Mononuclear cell (primary cell): ENCODE data around the gene PLAU. TPM values are rescaled to one million over a fixed set of nuclear protein-coding genes. Genes with fewer than 3 reads are reported as not detected.
"Not testable (repeated sequence)": the region's sequence is repeated elsewhere in the genome, so short reads cannot be mapped to it uniquely, and the experiment has no call there.

Experiments used
- H3K27me3 ChIP-seq: 2 replicates; pipeline ENCODE4 v1.6.0; 2011; ENCODE audit warnings: low read length, control low read depth; ENCODE audit not compliant: insufficient read depth
- H3K4me1 ChIP-seq: 2 replicates; pipeline ENCODE4 v1.5.1; 2011; ENCODE audit warnings: mild to moderate bottlenecking, low read length, control low read depth; ENCODE audit not compliant: insufficient read depth
- H3K4me3 ChIP-seq: 2 replicates; pipeline ENCODE4 v1.5.1; 2011; ENCODE audit warnings: mild to moderate bottlenecking, low read length, moderate library complexity
- H3K9me3 ChIP-seq: 2 replicates; pipeline ENCODE4 v1.5.1; 2011; ENCODE audit warnings: low read depth, mild to moderate bottlenecking, control low read depth, low read length
- total RNA-seq: library from RNA; depleted of rRNA; stranded (reverse); fragments of >200 nt; gene quantifications from one replicate; pipeline ENCODE4 v1.2.3, GENCODE V29; 2012

PLAU gene
- total RNA-seq, 1 donor, result 9.7 TPM

DNA sequence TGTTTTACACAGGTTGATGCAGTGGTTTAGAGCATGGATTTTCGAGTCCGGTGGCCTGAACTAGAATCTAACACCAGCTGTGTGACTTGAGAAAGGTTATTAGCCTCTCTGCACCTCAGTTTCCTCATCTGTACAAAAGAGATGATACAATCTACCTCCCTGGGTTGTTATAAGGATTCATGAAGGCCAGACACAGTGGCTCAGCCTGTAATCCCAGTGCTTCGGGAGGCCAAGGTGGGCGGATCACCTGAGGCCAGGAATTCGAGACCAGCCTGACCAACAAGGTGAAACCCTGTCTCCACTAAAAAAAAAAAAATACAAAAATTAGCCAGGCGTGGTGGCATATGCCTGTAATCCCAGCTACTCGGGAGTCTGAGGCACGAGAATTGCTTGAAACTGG is 8.5 kb downstream of the PLAU start:
- H3K27me3 ChIP-seq, H3K4me3 ChIP-seq, H3K9me3 ChIP-seq: not testable (repeated sequence)

DNA sequence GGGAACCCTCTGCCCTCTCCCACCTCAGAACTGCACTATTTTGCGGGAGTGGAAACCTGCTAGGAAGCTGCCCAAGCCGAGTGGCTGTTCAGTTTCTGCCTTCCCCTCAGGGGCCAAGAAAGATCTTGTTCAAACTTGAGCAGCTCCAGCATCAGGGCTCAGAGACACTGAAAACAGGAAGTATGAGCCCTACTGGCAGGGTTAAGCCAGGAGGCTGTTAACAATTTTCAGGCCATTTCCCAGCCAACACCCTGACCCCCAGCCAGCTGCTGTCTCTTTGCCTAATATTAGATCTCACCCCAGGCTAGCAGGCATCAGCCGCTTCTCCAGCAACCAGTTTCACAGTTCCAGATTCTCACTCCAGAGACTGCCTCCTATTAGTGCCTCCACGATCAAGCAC is 9.2 kb downstream of the PLAU start:
- no peak overlapping the region for H3K4me3 ChIP-seq
- no peaks in the 10 kb centered on the region for H3K27me3 ChIP-seq
- H3K4me1 ChIP-seq, result peaks cover 51% of the 10 kb centered on the region
- no peaks in the 10 kb centered on the region for H3K9me3 ChIP-seq

More for the DNA sequence above, 8.5 kb downstream of the PLAU start:
- H3K4me1 ChIP-seq, result peaks cover 51% of the 10 kb centered on the region

DNA sequence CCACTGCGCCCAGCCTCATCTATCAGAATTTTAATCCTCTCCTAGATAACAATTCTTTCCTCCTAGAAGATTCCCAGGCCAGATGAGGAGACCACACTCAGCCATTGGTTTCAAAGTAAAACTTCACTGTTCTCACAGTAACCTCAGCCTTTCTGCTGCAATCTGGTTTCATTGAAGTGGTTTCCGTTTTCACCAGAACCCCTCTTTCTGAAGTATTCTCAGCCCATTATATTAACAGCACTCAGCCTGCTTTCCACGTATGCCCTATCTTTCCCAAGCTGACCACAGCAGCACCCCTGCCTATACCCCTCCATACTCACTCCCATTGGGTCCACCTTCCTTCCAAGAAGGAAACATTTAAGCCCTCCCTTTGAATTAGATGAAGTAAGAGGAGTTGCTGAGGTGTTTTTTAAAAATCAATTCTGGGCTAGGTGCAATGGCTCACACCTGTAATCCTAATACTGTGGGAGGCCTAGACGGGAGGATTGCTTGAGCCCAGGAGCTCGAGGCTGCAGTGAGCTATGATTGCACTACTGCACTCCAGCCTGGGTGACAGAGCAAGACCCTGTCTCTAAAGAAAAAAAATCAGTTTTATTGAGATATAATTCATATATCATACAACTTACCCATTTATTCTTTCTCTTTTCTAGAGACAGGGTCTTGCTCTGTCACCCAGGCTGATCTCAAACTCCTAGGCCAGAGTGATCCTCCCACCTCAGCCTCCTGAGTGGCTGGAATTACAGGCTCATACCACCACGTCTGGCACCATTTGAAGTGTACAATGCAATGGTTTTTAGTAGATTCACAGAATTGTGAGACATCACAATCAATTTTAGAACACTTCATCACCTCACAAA is 11.3 kb downstream of the PLAU start:
- Histone ChIP-seq H3K27me3 (no peaks in the 10 kb centered on the region), H3K9me3 (no peaks in the 10 kb centered on the region), H3K4me1 (peaks cover 52% of the 10 kb centered on the region), H3K4me3 (no peak overlapping the region)

DNA sequence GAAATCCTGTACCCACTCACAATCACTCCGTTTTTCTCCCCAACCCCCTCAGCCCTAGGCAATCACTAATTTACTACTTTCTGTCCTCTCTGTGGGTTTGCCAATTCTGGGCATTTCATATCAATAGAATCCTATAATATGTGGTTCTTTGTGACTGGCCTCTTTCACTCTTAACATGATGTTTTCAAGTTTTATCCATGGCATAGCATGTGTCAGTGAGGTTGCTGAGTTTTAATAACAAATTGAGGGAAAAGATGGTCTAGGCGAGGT is 11.9 kb downstream of the PLAU start:
- Histone ChIP-seq H3K4me1 (peaks cover 46% of the 10 kb centered on the region), H3K9me3 (no peaks in the 10 kb centered on the region), H3K4me3 (no peak overlapping the region), H3K27me3 (no peaks in the 10 kb centered on the region)

- no peaks in the 10 kb centered on the region for H3K9me3 ChIP-seq
- no peak overlapping the region for H3K4me3 ChIP-seq
- peaks cover 45% of the 10 kb centered on the region for H3K4me1 ChIP-seq
- H3K27me3 ChIP-seq, result no peaks in the 10 kb centered on the region
Measured at GRCh38 chr10:73923935-73924598, 13.1 kb downstream of the PLAU start.

GRCh38 chr10:73924935-73925334 is 14.0 kb downstream of the PLAU start:
- H3K27me3 ChIP-seq, result no peaks in the 10 kb centered on the region
- no peaks in the 10 kb centered on the region for H3K9me3 ChIP-seq
- H3K4me1 ChIP-seq, result peaks cover 41% of the 10 kb centered on the region
- H3K4me3 ChIP-seq, result no peak overlapping the region

GRCh38 chr10:73925539-73925938 is 14.6 kb downstream of the PLAU start:
- H3K4me1 ChIP-seq, result peaks cover 36% of the 10 kb centered on the region
- no peak overlapping the region for H3K4me3 ChIP-seq
- no peaks in the 10 kb centered on the region for H3K9me3 ChIP-seq
- no peaks in the 10 kb centered on the region for H3K27me3 ChIP-seq

GRCh38 chr10:73926152-73926764 is 15.3 kb downstream of the PLAU start:
- Histone ChIP-seq H3K4me3 (no peak overlapping the region), H3K9me3 (no peaks in the 10 kb centered on the region), H3K4me1 (peaks cover 33% of the 10 kb centered on the region), H3K27me3 (no peaks in the 10 kb centered on the region)

DNA sequence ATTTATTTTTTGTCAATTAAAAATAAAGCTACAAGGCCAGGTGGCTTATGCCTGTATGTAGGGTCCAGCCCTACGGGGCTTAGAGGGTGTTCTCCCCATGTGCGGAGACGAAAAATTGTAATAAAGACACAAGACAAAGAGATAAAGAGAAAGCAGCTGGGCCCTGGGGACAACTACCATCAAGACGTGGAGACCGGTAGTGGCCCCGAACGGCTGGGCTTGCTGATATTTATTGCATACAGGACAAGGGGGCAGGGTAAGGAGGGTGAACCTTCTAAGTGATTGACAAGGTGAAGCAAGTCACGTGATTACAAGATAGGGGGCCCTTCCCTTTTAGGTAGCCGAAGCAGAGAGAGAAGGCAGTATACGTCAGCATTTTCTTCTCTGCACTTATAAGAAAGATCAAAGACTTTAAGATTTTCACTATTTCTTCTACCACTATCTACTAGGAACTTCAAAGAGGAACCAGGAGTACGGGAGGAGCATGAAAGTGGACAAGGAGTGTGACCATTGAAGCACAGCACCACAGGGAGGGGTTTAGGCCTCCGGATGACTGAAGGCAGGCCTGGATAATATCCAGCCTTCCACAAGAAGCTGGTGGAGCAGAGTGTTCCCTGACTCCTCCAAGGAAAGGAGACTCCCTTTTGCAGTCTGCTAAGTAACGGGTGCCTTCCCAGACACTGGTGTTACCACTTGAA is 19.8 kb downstream of the PLAU start:
- not testable (repeated sequence) for H3K27me3 ChIP-seq, H3K4me3 ChIP-seq, H3K9me3 ChIP-seq
- H3K4me1 ChIP-seq, result peaks cover 32% of the 10 kb centered on the region

GRCh38 chr10:73931767-73932619 is 21.1 kb downstream of the PLAU start:
- Histone ChIP-seq H3K4me1 (peaks cover 21% of the 10 kb centered on the region), H3K27me3 (no peaks in the 10 kb centered on the region), H3K4me3 (no peak overlapping the region)

GRCh38 chr10:73932620-73933112 is 21.7 kb downstream of the PLAU start:
- H3K27me3 ChIP-seq, result no peaks in the 10 kb centered on the region
- no peak overlapping the region for H3K4me3 ChIP-seq

More at GRCh38 chr10:73931767-73932619, 21.1 kb downstream of the PLAU start:
- no peaks in the 10 kb centered on the region for H3K9me3 ChIP-seq

DNA sequence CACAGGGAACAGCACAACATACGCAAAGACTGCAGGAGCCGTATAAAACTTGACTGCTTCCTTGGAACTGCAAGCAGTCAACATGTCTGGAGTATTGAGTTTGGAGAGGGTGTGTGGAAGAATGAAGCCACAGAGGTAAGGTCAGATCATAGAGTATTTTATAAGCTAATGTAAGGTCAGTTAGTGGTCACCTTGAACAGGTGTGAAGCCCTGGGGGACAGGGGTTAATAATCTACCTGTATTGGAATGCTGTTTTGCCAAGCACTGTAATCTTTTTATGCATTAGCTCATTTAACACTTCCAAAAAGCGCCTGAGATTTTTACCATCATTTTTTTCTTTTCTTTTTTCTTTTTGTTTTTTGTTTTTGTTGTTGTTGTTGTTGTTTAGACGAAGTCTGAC is 23.1 kb downstream of the PLAU start:
- peaks cover 21% of the 10 kb centered on the region for H3K4me1 ChIP-seq
- H3K9me3 ChIP-seq, result no peaks in the 10 kb centered on the region
- H3K4me3 ChIP-seq, result no peak overlapping the region
- H3K27me3 ChIP-seq, result no peaks in the 10 kb centered on the region

More at GRCh38 chr10:73932620-73933112, 21.7 kb downstream of the PLAU start:
- Histone ChIP-seq H3K9me3 (no peaks in the 10 kb centered on the region), H3K4me1 (peaks cover 21% of the 10 kb centered on the region)

DNA sequence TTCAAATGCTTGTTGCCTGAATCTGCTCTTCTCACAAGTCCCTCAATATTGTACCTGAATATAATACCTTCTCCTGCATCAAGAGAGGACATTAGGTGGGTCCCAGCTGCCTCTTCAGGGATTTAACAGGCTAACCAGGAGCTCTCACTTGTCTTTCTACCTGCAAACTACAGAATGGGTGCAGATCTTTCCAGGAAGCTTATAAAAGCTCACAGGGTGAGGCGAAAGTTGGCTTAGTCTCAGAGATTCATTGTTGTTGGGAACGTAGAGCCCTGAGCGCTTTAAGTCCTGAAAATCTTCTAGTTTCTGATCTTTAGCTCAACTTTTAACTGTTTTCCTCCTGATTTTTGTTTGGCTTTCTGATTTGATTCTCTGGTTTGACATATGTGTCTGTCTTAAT is 25.0 kb downstream of the PLAU start:
- H3K4me1 ChIP-seq, result peaks cover 24% of the 10 kb centered on the region
- no peaks in the 10 kb centered on the region for H3K27me3 ChIP-seq
- H3K4me3 ChIP-seq, result no peak overlapping the region
- H3K9me3 ChIP-seq, result no peaks in the 10 kb centered on the region

DNA sequence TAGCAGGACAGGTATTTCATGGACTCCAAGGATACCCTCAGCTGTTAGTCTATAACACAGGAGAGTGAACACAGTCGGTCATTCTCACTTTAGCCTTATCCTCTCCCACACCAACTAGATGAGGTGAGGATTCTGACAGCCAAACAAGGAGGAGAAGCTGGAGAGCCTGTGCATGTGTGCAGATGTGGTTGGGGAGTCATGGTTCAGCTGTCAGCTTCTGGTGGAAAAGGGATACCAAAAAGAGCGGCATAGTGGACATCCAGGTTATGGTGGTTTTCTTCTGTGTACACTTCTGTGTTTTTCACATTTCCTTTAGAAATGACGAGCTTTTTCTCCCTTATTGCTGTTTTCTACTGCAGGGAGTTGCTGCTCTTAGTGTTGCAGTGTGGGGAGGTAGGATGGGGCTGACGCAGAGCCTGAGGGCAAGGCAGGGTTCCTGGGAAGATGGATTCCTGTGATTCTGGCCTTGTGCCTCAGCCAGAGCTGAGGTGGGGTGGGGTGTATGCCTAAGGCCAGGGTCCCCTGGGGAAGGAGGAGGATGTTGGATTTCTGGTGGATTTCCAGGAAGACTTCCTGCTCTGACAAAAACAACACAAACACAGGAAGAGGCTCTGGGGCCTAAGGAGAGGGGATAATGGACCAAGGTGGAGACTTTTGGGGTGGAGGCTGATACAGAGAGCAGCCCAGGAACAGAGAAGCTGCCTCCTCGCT is 26.6 kb downstream of the PLAU start:
- H3K4me1 ChIP-seq, result peaks cover 19% of the 10 kb centered on the region
- no peaks in the 10 kb centered on the region for H3K9me3 ChIP-seq
- no peak overlapping the region for H3K4me3 ChIP-seq
- H3K27me3 ChIP-seq, result no peaks in the 10 kb centered on the region
